ENCODE data around the gene CRISP1.
"Not testable (repeated sequence)": the region's sequence is repeated elsewhere in the genome, so short reads cannot be mapped to it uniquely, and the experiment has no call there.

The CRISP1 gene

GRCh38 chr6:49813248-49813647 lies 53.1 kb downstream of the CRISP1 start:
- no peak overlapping the region for H3K4me3 ChIP-seq (ENCODE audit: low read depth, low read length)
- DNase-seq (ENCODE audit: low read depth) = no peak
- TF ChIP-seq POLR2A (IDR thresholded peaks at IDR 0.05; ENCODE audit: extremely low read depth, insufficient read length) = no peak
- TF ChIP-seq MAX (IDR thresholded peaks at IDR 0.05; ENCODE audit: low read depth, low read length) = no peak
- TF ChIP-seq MYC (IDR thresholded peaks at IDR 0.05; ENCODE audit: low read depth, low read length) = no peak
- no peak for TF ChIP-seq CTCF (IDR thresholded peaks at IDR 0.05; ENCODE audit: low read depth, low read length)

GRCh38 chr6:49806145-49806544 lies 60.2 kb downstream of the CRISP1 start:
- no peak for DNase-seq (ENCODE audit: low read depth)
- H3K4me3 ChIP-seq (ENCODE audit: low read depth, low read length) = no peak overlapping the region
- no peak for TF ChIP-seq MAX (IDR thresholded peaks at IDR 0.05; ENCODE audit: low read depth, low read length)
- TF ChIP-seq MYC (IDR thresholded peaks at IDR 0.05; ENCODE audit: low read depth, low read length) = no peak
- TF ChIP-seq POLR2A (IDR thresholded peaks at IDR 0.05; ENCODE audit: extremely low read depth, insufficient read length) = no peak
- no peak for TF ChIP-seq CTCF (IDR thresholded peaks at IDR 0.05; ENCODE audit: low read depth, low read length)

GRCh38 chr6:49805246-49805645 lies 61.1 kb downstream of the CRISP1 start:
- no peak for DNase-seq (ENCODE audit: low read depth)
- H3K4me3 ChIP-seq (ENCODE audit: low read depth, low read length) = no peak overlapping the region
- no peak for TF ChIP-seq CTCF (IDR thresholded peaks at IDR 0.05; ENCODE audit: low read depth, low read length)
- TF ChIP-seq MYC (IDR thresholded peaks at IDR 0.05; ENCODE audit: low read depth, low read length) = no peak

GRCh38 chr6:49801525-49801924 lies 64.8 kb downstream of the CRISP1 start:
- TF ChIP-seq POLR2A (IDR thresholded peaks at IDR 0.05; ENCODE audit: extremely low read depth, insufficient read length) (no peak), CTCF (IDR thresholded peaks at IDR 0.05; ENCODE audit: low read depth, low read length) (no peak), MAX (IDR thresholded peaks at IDR 0.05; ENCODE audit: low read depth, low read length) (no peak)
- no peak for DNase-seq (ENCODE audit: low read depth)
- no peak overlapping the region for H3K4me3 ChIP-seq (ENCODE audit: low read depth, low read length)

- TF ChIP-seq MAX (IDR thresholded peaks at IDR 0.05; ENCODE audit: low read depth, low read length) = no peak
- no peak for TF ChIP-seq POLR2A (IDR thresholded peaks at IDR 0.05; ENCODE audit: extremely low read depth, insufficient read length)
- H3K4me3 ChIP-seq (ENCODE audit: low read depth, low read length) = no peak overlapping the region
- DNase-seq (ENCODE audit: low read depth) = no peak
Observed at GRCh38 chr6:49799090-49799489, 67.2 kb downstream of the CRISP1 start.

- not testable (repeated sequence) for H3K4me3 ChIP-seq (ENCODE audit: low read depth, low read length); DNase-seq (ENCODE audit: low read depth)
Observed at GRCh38 chr6:49796842-49797455, 69.4 kb downstream of the CRISP1 start.

GRCh38 chr6:49790341-49790740 lies 76.0 kb downstream of the CRISP1 start:
- no peak overlapping the region for H3K4me3 ChIP-seq (ENCODE audit: low read depth, low read length)
- no peak for DNase-seq (ENCODE audit: low read depth)
- no peak for TF ChIP-seq MYC (IDR thresholded peaks at IDR 0.05; ENCODE audit: low read depth, low read length)
- no peak for TF ChIP-seq MAX (IDR thresholded peaks at IDR 0.05; ENCODE audit: low read depth, low read length)
- no peak for TF ChIP-seq CTCF (IDR thresholded peaks at IDR 0.05; ENCODE audit: low read depth, low read length)
- TF ChIP-seq POLR2A (IDR thresholded peaks at IDR 0.05; ENCODE audit: extremely low read depth, insufficient read length) = no peak
